Spleen (tissue), 7 donors: Measurements from ENCODE around the gene RBMS1.
"Not testable (repeated sequence)": the region's sequence is repeated elsewhere in the genome, so short reads cannot be mapped to it uniquely, and the experiment has no call there.

Source experiments
- CTCF ChIP-seq, 11 experiments: fragments of 200-600 bp in 7 of 11; fragments of 450-650 bp in 4 of 11; sonication (generic) in 4 of 11; IDR thresholded peaks in 8 of 11; conservative IDR thresholded peaks in 3 of 11; 1 replicate in 7 of 11; 2 replicates in 4 of 11; pipeline versions ENCODE4 v1.4.0 to v1.8.0; 2016 to 2021; ENCODE audit warnings: antibody characterized with exemption in 11 of 11, inconsistent platforms in 4 of 11, mild to moderate bottlenecking in 1 of 11
- POLR2AphosphoS5 ChIP-seq, 3 donors: sonication (generic); formaldehyde crosslinking; IDR thresholded peaks; one replicate each; pipeline ENCODE4 v1.5.1; 2017; ENCODE audit warnings: antibody characterized with exemption in 3 of 3
- donor health status: DM: no; HTN: no; CAD: no; lungs with moderate emphysema.
- donor health status: DM: no; HTN: no; CAD: no.
- donor health status: DM: no; HTN: no; CAD: no.

- not testable (repeated sequence) for TF ChIP-seq CTCF (IDR thresholded peaks at IDR 0.05 in 8 of 11, conservative IDR thresholded peaks at IDR 0.05 in 3 of 11); POLR2AphosphoS5 (IDR thresholded peaks at IDR 0.05)
Observed at GRCh38 chr2:160367139-160367538, 126.5 kb downstream of the RBMS1 start.
